WI38 (cell line): ENCODE results near the gene PTDSS2.

Experiments
- H3K4me3 ChIP-seq: 2 replicates; pipeline ENCODE4 v1.5.1; 2011; ENCODE audit warnings: low read depth, mild to moderate bottlenecking, control low read depth, low read length
- CTCF ChIP-seq: IDR thresholded peaks from 2 replicates; pipeline ENCODE4 v1.5.1; 2012; ENCODE audit warnings: low read depth, mild to moderate bottlenecking, control low read depth, low read length

The PTDSS2 gene

GRCh38 chr11:465896-466530 is 15.9 kb downstream of the PTDSS2 start:
- TF ChIP-seq CTCF = no peak

DNA sequence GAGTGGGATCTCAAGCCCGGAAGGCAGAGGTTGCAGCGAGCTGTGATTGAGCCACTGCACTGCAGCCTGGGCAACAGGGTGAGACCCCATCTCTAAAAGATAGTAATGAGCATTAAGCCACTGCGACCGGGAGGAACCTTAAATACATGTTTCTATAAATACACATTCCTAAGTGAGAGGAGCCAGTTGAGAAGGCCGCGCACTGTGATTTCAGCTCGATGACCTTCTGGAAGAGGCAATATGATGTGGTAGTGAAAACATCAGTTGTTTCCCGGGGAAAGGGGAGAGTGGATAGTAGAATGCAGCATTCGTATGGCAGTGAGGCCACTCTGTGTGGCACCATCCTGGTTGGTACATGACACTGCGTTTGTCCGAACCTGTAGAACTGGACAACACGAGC is 18.0 kb downstream of the PTDSS2 start:
- TF ChIP-seq CTCF = no peak
- no peak overlapping the region for H3K4me3 ChIP-seq

More at GRCh38 chr11:465896-466530, 15.9 kb downstream of the PTDSS2 start:
- H3K4me3 ChIP-seq = no peak overlapping the region

GRCh38 chr11:468493-468892 is 18.4 kb downstream of the PTDSS2 start:
- TF ChIP-seq CTCF = no peak
- no peak overlapping the region for H3K4me3 ChIP-seq

- H3K4me3 ChIP-seq = peak overlapping the region; percentile 22; the same call in 1 of the 2 replicates
These were observed 19.1 kb downstream of the PTDSS2 start for GRCh38 chr11:469026-469683.

- no peak for TF ChIP-seq CTCF
These were observed 19.8 kb downstream of the PTDSS2 start for GRCh38 chr11:469684-470560.

DNA sequence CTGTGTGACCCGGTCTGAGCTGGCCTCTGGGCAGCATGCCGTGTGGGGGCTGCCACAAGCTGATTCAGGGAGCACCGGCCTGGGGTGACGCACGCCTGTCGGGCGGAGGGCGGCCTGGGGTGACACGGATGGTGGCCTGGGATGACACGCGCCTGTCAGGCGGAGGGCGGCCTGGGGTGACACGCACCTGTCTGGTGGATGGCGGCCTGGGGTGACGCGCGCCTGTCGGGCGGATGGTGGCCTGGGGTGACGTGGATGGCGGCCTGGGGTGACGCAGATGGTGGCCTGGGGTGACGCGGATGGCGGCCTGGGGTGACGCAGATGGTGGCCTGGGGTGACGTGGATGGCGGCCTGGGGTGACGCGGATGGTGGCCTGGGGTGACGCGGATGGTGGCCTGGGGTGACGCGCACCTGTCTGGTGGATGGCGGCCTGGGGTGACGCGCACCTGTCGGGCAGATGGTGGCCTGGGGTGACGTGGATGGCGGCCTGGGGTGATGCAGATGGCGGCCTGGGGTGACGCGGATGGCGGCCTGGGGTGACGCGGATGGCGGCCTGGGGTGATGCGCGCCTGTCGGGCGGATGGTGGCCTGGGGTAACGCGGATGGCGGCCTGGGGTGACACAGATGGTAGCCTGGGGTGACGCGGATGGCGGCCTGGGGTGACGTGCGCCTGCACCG is 21.5 kb downstream of the PTDSS2 start:
- no peak for TF ChIP-seq CTCF

More at GRCh38 chr11:469684-470560, 19.8 kb downstream of the PTDSS2 start:
- peak overlapping the region; percentile 22; the same call in 1 of the 2 replicates for H3K4me3 ChIP-seq

GRCh38 chr11:472272-472671 is 22.2 kb downstream of the PTDSS2 start:
- no peak for TF ChIP-seq CTCF
- no peak overlapping the region for H3K4me3 ChIP-seq

More for the DNA sequence above, 21.5 kb downstream of the PTDSS2 start:
- no peak overlapping the region for H3K4me3 ChIP-seq
